ENCODE results near the gene ABCA1. TPM values are rescaled to one million over a fixed set of nuclear protein-coding genes. Genes with fewer than 3 reads are reported as not detected.

ABCA1 gene
- total RNA-seq, 6 experiments from 2014 or later = 9.1 to 16.5 (median 9.4) TPM

DNA sequence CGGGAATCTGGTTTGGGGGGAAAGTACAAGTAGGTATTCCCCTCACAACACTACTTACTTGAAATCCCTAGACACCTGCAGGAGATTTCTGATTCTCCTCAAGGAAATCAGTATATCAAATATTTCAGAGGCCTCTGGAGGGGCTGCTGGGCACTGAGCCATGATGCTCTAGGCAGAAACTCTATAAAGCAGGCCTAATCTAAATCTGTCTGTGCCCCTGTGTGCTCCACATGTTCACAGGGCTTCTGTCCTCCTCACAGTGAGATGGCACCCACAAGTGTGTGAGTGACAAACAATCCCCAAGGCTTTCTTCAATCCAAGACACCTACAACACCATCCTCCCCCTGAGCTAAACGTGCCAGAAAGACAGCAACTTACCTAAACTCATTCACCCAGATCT lies 125.0 kb downstream of the ABCA1 start:
- H3K4me3 Mint-ChIP-seq = no peak overlapping the region
- peaks cover 2% of the 10 kb centered on the region; the same call in 1 of the 2 replicates for H3K27me3 Mint-ChIP-seq (ENCODE audit: insufficient read depth)
- H3K4me1 Mint-ChIP-seq (ENCODE audit: low read depth) = 0 out of 2 replicates have a peak, but pooled peaks cover under 1% of the 10 kb centered on the region

DNA sequence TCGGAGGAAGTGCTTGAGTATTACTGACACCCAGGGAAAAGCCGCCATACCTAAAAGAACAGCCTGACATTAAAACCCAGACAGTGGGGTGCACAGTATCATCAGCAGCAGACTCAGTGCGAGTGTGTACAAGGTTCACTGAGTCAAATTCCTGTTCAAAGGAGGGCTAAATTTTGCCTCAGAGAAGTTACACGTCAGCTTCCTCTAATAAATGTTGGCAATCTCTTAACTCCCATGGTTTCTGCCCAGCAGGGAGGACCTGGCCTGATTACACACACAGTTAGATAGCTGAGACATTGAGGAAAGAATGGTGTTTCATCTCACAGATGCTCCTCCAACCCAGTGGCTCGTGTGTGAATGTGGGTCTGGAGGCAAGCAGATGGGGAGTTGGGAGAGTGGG lies 125.8 kb downstream of the ABCA1 start:
- no peaks in the 10 kb centered on the region for H3K9me3 Mint-ChIP-seq
- H3K4me1 Mint-ChIP-seq (ENCODE audit: low read depth) = no peaks in the 10 kb centered on the region

More for the DNA sequence above, 125.0 kb downstream of the ABCA1 start:
- TF ChIP-seq CTCF (IDR thresholded peaks at IDR 0.05) = no peak
- DNase-seq = no peak
- no peaks in the 10 kb centered on the region for H3K9me3 Mint-ChIP-seq
- no peaks in the 10 kb centered on the region; the same call in 1 of the 2 replicates for H3K36me3 Mint-ChIP-seq (ENCODE audit: low read depth)
- H3K27ac Mint-ChIP-seq = no peak overlapping the region

GRCh38 chr9:104800068-104800785 lies 127.7 kb downstream of the ABCA1 start:
- Mint-ChIP-seq H3K4me1 (ENCODE audit: low read depth) (peaks cover 4% of the 10 kb centered on the region), H3K4me3 (no peak overlapping the region), H3K27me3 (ENCODE audit: insufficient read depth) (peaks cover 2% of the 10 kb centered on the region; the same call in 1 of the 2 replicates), H3K9me3 (no peaks in the 10 kb centered on the region), H3K27ac (no peak overlapping the region), H3K36me3 (ENCODE audit: low read depth) (peaks cover 4% of the 10 kb centered on the region; the same call in 1 of the 2 replicates)
- DNase-seq = no peak
- TF ChIP-seq CTCF (IDR thresholded peaks at IDR 0.05) = no peak

More for the DNA sequence above, 125.8 kb downstream of the ABCA1 start:
- H3K27me3 Mint-ChIP-seq (ENCODE audit: insufficient read depth) = peaks cover 2% of the 10 kb centered on the region; the same call in 1 of the 2 replicates
- no peak overlapping the region for H3K27ac Mint-ChIP-seq
- no peak overlapping the region for H3K4me3 Mint-ChIP-seq
- DNase-seq = no peak
- no peak for TF ChIP-seq CTCF (IDR thresholded peaks at IDR 0.05)
- no peaks in the 10 kb centered on the region; the same call in 1 of the 2 replicates for H3K36me3 Mint-ChIP-seq (ENCODE audit: low read depth)

DNA sequence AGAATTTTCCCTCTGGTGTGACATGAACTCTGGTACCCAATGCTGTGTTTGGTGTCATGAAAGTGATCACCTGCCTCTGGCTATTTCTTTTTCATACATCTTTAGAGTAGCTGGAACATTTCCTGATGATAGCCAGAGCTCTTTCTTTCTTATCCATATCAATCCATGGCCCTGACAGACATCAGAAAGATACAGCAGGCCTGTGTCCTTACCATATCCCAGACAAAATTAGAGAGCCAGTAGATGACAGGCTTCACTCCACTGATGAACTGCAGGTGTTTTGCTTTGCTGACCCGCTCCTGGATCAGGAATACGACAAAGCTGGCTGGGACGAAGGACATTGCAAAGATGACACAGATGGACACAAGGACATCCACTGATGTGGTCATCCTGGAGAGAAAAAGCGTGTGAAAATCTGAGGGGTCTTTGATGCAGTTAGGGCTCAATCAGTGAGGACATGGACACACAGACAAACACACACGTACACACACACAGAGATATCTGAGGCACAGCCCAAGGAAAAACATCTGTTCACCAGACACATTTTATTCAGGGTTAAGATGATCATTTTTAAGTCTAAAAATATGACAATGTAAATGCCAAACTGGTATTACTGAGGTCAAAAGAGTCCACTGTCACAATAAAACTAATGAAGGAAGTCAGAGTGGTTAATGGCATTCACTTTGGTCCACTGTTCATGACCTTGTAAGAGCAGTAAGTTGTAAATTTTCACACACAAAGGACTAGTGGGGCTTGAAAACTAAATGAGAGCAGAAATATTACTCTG lies 129.6 kb downstream of the ABCA1 start:
- H3K36me3 Mint-ChIP-seq (ENCODE audit: low read depth) = peaks cover 13% of the 10 kb centered on the region; the same call in 1 of the 2 replicates
- H3K27ac Mint-ChIP-seq = no peak overlapping the region
- no peak for DNase-seq
- H3K4me3 Mint-ChIP-seq = no peak overlapping the region
- H3K9me3 Mint-ChIP-seq = no peaks in the 10 kb centered on the region
- peaks cover 18% of the 10 kb centered on the region for H3K4me1 Mint-ChIP-seq (ENCODE audit: low read depth)
- peaks cover 2% of the 10 kb centered on the region; the same call in 1 of the 2 replicates for H3K27me3 Mint-ChIP-seq (ENCODE audit: insufficient read depth)
- TF ChIP-seq CTCF (IDR thresholded peaks at IDR 0.05) = no peak

GRCh38 chr9:104795857-104796256 lies 132.1 kb downstream of the ABCA1 start:
- H3K4me1 Mint-ChIP-seq (ENCODE audit: low read depth) = peaks cover 26% of the 10 kb centered on the region
- no peak for TF ChIP-seq CTCF (IDR thresholded peaks at IDR 0.05)
- H3K36me3 Mint-ChIP-seq (ENCODE audit: low read depth) = peaks cover 13% of the 10 kb centered on the region; the same call in 1 of the 2 replicates

More at GRCh38 chr9:104795857-104796256, 132.1 kb downstream of the ABCA1 start:
- Mint-ChIP-seq H3K9me3 (no peaks in the 10 kb centered on the region), H3K4me3 (no peak overlapping the region), H3K27me3 (ENCODE audit: insufficient read depth) (peaks cover 2% of the 10 kb centered on the region; the same call in 1 of the 2 replicates), H3K27ac (no peak overlapping the region)
- DNase-seq = no peak
